AG20443 (cell line): ENCODE results near the gene RASSF7.

Experiments used
- DNase-seq: peaks from one replicate; pipeline ENCODE4 v3.0.0; 2012; ENCODE audit warnings: low spot score, mixed read lengths

RASSF7 gene

GRCh38 chr11:532986-533585 is 27.7 kb upstream of the RASSF7 start:
- DNase-seq, result no peak

GRCh38 chr11:533586-534395 is 27.0 kb upstream of the RASSF7 start:
- DNase-seq, result no peak

- DNase-seq, result peak; percentile 35
Measured at GRCh38 chr11:534396-535209, 26.2 kb upstream of the RASSF7 start.

GRCh38 chr11:535210-535518 is 25.6 kb upstream of the RASSF7 start:
- no peak for DNase-seq

GRCh38 chr11:535519-536454 is 25.0 kb upstream of the RASSF7 start, which contains the start of gene HRAS:
Gene HRAS (minus strand): TSS chr11:535576.
- DNase-seq, result peak; percentile 100

GRCh38 chr11:536841-537621 is 23.7 kb upstream of the RASSF7 start, which contains the start of gene LRRC56:
Gene LRRC56 (plus strand): TSS chr11:537527. CDS start chr11:540685, 3,158 bp downstream.
- peak; percentile 90 for DNase-seq

GRCh38 chr11:537622-538430 is 22.9 kb upstream of the RASSF7 start:
- DNase-seq, result no peak

- no peak for DNase-seq
Measured at GRCh38 chr11:538431-539051, 22.2 kb upstream of the RASSF7 start.

- no peak for DNase-seq
Measured at GRCh38 chr11:539971-540481, 20.7 kb upstream of the RASSF7 start.

- no peak for DNase-seq
Measured at GRCh38 chr11:540583-541432, 20.0 kb upstream of the RASSF7 start.

GRCh38 chr11:541433-541885 is 19.3 kb upstream of the RASSF7 start:
- DNase-seq, result no peak

GRCh38 chr11:544817-545166 is 16.0 kb upstream of the RASSF7 start:
- DNase-seq, result no peak

- DNase-seq, result no peak
Measured at GRCh38 chr11:545171-545570, 15.6 kb upstream of the RASSF7 start.

- no peak for DNase-seq
Measured at GRCh38 chr11:548700-549603, 11.8 kb upstream of the RASSF7 start.

GRCh38 chr11:550021-550745 is 10.6 kb upstream of the RASSF7 start:
- no peak for DNase-seq

GRCh38 chr11:550746-551085 is 10.1 kb upstream of the RASSF7 start:
- no peak for DNase-seq

GRCh38 chr11:551131-551530 is 9.6 kb upstream of the RASSF7 start:
- DNase-seq, result no peak
